ENCODE results near the gene PM20D1. TPM values are rescaled to one million over a fixed set of nuclear protein-coding genes. Genes with fewer than 3 reads are reported as not detected.

Gene PM20D1, protein sequence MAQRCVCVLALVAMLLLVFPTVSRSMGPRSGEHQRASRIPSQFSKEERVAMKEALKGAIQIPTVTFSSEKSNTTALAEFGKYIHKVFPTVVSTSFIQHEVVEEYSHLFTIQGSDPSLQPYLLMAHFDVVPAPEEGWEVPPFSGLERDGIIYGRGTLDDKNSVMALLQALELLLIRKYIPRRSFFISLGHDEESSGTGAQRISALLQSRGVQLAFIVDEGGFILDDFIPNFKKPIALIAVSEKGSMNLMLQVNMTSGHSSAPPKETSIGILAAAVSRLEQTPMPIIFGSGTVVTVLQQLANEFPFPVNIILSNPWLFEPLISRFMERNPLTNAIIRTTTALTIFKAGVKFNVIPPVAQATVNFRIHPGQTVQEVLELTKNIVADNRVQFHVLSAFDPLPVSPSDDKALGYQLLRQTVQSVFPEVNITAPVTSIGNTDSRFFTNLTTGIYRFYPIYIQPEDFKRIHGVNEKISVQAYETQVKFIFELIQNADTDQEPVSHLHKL
- total RNA-seq = not detected in 2 replicates

DNA sequence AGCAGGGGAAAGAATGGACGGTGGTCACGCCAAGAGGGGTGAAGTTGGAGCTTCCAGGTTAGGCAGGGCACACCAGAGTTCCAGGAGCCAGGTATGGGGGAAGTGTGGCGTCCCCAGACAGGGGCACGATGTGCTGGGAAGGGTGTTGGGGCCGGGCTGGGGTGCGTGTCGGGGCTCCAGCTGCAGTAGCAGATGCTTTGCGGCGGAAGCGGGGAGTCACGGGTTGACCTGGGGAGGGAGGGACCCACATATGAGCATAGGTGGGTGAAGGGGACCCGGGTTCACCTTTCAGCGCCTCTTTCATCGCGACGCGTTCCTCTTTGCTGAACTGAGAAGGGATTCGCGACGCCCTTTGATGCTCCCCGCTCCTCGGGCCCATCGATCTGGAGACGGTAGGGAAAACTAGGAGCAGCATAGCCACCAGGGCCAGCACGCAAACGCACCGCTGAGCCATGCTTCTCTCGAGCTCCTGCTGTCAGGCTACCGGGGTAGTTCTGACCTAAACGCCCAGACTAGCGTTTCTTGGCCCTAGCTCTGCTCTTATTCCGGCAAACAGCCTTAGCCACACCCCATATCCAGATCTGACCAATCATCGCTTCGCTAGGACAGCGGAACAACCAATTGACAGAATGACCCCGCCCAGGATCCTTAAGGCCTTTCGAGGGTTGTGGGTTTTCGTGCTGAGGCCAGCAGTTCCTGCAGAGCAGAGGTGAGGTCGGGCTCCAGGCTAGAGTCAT, at the start of gene PM20D1:
PM20D1 (minus strand) TSS at position 514 of the 737 bp plus-strand sequence; CDS start at position 454, 60 bp downstream.

DNA sequence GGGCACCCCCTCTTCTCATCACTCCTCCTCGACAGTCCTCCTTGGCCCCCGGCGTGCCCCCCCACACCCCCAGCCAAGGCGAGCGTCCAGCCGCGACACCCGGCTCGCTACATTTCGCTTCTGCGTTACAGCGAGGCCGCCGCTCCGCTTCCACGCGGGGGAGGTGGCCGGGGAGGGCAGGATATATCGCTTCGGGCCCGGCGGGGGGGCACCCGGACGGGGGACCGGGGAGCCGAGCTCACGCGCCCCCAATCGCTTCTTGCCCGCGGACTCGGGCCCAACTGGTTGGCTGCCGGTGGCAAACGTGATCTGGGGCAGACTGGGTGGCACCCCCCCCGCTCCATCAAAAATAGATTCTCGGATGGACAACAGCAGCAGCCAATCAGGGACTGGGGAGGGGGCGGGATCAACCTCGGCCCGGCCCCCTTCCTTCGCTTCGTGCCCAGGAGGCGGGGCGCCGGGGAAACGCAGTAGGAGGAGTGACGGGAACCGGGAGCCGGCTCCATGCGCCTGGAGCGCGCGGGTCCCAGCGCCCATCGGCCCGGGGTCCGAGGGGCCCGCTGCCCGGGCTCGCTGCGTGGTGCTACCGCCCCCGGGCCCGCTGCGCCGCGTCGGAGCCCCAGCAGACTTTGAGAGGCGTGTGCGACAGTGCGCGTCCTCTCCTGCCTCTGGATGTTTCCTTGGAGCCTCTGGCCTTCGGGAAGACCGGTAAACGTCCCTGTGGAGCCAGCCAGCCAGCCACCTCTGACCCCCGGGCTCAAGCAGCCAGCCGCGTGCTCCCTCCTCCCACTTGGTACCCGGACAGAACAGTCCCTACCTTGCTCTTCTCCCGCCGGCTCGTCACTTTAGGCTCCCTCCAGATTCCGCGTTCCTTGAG, 36.8 kb downstream of the PM20D1 start, which contains the start of gene SLC41A1:
SLC41A1 (minus strand) TSS at position 321 of the 877 bp plus-strand sequence. CDS start 2,757 bp downstream, outside the sequence.

Other genes starting within 250 kb of the PM20D1 start
- 22.2 and 29.4 TPM in 2 replicates for gene ELK4, start 218.1 kb downstream of the PM20D1 start, total RNA-seq
- gene SLC45A3, start 169.6 kb downstream of the PM20D1 start, total RNA-seq = 0.73 and 1.1 TPM in 2 replicates
- 160 and 181 TPM in 2 replicates for gene NUCKS1, start 100.0 kb downstream of the PM20D1 start, total RNA-seq
- gene RAB29, start 74.7 kb downstream of the PM20D1 start, total RNA-seq = 37.2 and 37.5 TPM in 2 replicates
- 24.0 and 25.3 TPM in 2 replicates for gene SLC41A1, start 36.9 kb downstream of the PM20D1 start, total RNA-seq
- 0.12 TPM in 1 of 2 replicates, not detected in the other for gene SLC26A9, start 93.3 kb upstream of the PM20D1 start, total RNA-seq
- gene RAB7B, start 153.3 kb upstream of the PM20D1 start, total RNA-seq = 13.1 and 13.8 TPM in 2 replicates
- gene CTSE, start 173.8 kb upstream of the PM20D1 start, total RNA-seq = not detected in 2 replicates
- gene RHEX, start 203.0 kb upstream of the PM20D1 start, total RNA-seq = not detected in 2 replicates

All from hair follicle dermal papilla cell (primary cell).